OCI-LY3 (cell line): ENCODE data around the gene POLD4.

Source experiments
- EZH2phosphoT487 ChIP-seq: fragments of 200-600 bp; shearing (Covaris generic); IDR thresholded peaks from 2 replicates; pipeline ENCODE4 v1.6.1; 2018; ENCODE audit warnings: antibody characterized with exemption, mixed run types, low read depth
- TF ChIP-seq, protein P1 (sequence below): fragments of 200-600, 300-600 bp; sonication (generic); IDR thresholded peaks from 2 replicates; pipeline ENCODE4 v1.5.1; 2014; ENCODE audit warnings: antibody characterized with exemption, low read length, low read depth

DNA sequence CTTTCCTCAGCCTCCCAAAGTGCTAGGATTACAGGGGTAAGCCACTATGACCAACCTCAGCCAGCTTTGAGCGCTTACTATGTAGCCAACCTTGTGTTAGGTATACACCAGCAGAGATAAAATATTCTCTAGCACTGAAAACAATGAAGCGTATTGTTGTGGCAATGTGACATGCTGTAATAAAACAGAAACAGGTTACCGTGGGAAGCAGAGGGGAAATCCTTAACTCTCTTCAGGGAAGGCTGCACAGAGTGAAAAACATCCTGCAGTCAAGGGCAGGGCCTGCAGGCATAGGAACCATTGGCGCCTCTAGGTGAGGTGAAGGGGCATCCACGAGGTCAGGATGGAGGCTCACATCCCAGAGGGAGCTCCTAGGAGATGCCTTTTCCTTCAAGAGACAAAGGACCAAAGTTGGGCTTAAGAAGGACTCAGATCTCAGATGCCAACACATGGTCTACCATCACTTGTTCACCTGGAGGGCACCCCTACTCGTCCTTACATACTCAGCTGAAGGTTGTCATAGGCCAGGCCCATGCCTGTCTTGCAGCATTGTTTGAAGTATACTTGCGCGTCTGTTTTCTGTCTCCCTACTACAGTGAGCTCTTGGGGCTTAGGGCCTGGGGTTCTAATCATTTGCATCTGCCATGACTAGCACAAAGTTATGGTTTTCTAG is 8.0 kb downstream of the POLD4 start:
- TF ChIP-seq, protein P1, sequence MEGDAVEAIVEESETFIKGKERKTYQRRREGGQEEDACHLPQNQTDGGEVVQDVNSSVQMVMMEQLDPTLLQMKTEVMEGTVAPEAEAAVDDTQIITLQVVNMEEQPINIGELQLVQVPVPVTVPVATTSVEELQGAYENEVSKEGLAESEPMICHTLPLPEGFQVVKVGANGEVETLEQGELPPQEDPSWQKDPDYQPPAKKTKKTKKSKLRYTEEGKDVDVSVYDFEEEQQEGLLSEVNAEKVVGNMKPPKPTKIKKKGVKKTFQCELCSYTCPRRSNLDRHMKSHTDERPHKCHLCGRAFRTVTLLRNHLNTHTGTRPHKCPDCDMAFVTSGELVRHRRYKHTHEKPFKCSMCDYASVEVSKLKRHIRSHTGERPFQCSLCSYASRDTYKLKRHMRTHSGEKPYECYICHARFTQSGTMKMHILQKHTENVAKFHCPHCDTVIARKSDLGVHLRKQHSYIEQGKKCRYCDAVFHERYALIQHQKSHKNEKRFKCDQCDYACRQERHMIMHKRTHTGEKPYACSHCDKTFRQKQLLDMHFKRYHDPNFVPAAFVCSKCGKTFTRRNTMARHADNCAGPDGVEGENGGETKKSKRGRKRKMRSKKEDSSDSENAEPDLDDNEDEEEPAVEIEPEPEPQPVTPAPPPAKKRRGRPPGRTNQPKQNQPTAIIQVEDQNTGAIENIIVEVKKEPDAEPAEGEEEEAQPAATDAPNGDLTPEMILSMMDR: no peak
- TF ChIP-seq EZH2phosphoT487: no peak
